Measurements from ENCODE around the gene NOTCH2NLA.
"Not testable (repeated sequence)": the region's sequence is repeated elsewhere in the genome, so short reads cannot be mapped to it uniquely, and the experiment has no call there.

DNA sequence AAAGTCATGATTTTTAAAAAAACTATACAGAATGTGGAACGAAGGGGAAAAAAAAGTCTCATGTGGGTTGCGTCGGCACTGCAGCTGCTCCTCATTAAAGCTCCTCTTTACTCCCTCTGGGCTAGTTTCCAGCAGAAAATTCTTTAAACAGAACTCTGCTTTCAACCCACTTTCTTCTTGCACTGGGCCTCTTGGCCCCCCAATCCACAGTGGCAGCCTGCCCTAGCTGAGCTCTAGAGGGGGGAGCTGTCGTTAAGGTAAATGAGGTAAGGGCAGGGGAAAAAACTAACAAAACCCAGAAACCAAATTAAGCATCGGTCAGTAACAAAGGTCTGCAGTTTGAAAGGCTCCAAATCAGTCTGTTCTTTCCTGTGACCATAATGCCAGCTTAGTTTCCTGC is 54.3 kb downstream of the NOTCH2NLA start:
- TF ChIP-seq, protein P1, sequence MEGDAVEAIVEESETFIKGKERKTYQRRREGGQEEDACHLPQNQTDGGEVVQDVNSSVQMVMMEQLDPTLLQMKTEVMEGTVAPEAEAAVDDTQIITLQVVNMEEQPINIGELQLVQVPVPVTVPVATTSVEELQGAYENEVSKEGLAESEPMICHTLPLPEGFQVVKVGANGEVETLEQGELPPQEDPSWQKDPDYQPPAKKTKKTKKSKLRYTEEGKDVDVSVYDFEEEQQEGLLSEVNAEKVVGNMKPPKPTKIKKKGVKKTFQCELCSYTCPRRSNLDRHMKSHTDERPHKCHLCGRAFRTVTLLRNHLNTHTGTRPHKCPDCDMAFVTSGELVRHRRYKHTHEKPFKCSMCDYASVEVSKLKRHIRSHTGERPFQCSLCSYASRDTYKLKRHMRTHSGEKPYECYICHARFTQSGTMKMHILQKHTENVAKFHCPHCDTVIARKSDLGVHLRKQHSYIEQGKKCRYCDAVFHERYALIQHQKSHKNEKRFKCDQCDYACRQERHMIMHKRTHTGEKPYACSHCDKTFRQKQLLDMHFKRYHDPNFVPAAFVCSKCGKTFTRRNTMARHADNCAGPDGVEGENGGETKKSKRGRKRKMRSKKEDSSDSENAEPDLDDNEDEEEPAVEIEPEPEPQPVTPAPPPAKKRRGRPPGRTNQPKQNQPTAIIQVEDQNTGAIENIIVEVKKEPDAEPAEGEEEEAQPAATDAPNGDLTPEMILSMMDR (IDR thresholded peaks at IDR 0.05): not testable (repeated sequence)
- TF ChIP-seq POLR2AphosphoS5, POLR2A (IDR thresholded peaks at IDR 0.05): not testable (repeated sequence)
